ENCODE measurements around the gene AP3S1.
"Not testable (repeated sequence)": the region's sequence is repeated elsewhere in the genome, so short reads cannot be mapped to it uniquely, and the experiment has no call there.

Gene AP3S1

DNA sequence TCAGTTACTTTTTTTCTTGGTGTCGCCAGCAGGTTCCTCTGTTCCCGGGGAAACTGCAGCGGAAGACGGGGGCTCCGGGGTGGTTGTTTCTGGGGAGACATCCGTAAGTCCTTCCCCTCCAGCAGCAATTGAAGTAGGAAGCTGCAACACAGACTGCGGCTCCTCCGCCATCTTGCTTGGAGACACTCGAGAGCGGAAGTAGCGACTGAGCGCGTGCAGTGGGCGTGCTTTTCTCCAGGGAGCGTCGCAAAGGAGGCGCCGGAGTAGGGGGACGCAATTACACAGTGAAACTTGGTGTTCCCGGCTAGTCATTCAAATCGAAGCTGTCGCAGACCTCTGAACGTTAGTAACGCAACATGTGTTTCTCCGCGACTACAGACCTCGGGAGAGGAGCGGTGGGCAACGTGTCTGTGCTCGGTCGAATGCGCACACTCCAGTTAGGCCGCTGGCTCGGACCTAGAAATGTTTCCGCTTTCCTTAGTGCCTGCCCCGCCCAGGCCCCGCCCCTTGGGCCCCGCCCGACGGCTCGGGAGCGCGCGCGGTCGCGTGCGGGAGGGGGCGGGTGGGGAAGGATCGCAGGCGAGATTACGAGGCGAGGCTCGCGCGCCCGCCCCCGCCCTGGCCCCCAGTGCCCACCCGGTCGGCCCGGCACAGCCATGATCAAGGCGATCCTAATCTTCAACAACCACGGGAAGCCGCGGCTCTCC is at the start of gene AP3S1, which contains the start of gene ATG12:
Gene AP3S1 (plus strand): TSS at position 554 of the 707 bp plus-strand sequence. CDS start 103 bp downstream, at position 657.
Gene ATG12 (minus strand): TSS at position 184 of the 707 bp plus-strand sequence. CDS start 13 bp downstream, at position 171.
- peak; percentile 93 for DNase-seq

DNA sequence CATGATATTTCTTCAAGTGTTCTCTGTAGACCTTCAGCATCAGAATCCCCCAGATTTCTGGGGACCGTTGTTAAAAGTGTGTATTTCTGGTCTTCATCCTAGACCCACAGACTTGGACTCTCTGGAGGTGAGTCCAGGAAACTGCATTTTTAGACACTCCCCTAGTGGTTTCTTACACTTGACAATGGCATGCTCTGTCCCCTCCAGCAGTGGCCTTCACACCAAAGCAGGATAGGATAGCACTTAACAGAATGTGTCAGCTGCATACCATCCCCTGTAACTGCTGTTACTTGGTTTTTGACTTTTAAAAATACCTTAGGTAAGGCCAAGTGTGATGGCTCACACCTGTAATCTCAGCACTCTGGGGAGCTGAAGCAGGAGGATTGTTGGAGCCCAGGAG is 46.0 kb upstream of the AP3S1 start:
- DNase-seq, result no peak

DNA sequence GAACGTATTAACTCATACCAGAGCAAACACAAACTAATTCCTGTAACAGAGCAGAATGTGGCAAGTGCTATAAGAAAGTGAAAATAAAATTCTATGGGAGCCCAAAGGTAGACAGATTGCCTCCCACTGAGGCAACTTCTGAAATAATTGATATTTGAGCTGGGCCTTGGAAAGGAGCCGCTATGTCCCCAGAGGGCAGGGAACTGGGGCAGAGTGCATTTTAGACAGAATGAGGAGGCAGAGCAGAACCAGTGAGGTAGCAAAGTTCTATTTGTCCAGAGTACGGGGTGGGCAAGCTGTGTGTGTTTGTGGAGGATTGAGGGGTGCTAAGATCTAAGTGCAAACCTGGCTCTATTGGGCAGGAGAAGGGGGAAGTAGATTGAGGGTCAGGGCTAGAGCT is 45.1 kb upstream of the AP3S1 start:
- DNase-seq, result no peak

DNA sequence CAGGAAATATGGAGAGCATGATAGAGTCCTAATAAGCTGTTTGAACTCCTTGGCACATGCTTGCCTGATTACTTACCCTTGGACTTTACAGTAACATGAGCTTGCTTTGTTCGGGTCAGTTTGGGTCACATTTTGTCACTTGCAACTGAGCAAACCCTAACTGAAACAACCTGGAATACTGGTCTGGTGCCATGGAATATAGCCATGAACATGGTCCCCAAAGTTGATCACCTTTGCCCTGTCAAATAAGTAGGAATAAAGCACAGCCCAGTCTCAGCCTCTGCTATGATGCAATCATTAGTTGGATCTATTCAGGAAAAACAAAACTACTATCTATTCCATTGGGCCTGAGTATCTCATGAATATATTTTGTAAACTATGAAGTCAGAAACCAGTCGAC is 43.5 kb upstream of the AP3S1 start:
- DNase-seq, result no peak

DNA sequence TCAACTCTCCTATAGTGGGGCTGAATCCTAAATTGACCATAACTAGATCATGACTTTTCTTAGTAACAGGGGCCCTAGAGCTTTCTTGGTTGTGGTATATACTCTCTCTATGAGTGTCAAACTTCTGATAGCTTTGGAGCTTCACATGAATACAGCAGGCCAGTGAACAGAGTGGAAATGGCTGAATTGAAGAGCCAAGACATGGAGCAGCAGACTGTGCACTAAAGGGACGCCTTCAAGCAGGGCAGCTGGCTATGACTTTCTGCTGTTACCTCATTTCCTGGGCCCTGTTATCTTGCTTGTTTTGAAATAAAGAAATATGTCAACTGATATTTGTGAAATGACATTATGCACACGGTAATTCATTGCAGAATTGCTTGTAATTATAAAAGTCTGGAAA is 41.6 kb upstream of the AP3S1 start:
- DNase-seq, result no peak

DNA sequence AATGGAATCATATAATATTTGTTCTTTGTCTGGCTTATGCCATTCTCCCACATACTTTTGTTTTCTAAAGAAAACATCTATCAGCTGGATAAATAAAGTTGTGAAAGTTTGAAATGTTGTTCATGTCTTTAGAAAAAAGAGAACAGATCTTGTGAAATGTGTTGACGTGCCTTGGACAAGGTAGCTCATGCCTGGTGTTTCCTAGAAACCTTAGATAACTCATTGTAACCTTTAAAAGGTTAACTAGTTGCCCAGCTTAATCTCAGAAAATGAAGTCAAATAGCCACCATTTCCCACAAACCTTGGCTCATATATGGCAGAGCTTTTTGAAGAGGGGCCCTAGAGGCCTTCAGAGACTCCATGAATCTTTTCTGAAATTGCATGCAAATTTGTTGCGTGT is 40.6 kb upstream of the AP3S1 start:
- DNase-seq, result no peak

DNA sequence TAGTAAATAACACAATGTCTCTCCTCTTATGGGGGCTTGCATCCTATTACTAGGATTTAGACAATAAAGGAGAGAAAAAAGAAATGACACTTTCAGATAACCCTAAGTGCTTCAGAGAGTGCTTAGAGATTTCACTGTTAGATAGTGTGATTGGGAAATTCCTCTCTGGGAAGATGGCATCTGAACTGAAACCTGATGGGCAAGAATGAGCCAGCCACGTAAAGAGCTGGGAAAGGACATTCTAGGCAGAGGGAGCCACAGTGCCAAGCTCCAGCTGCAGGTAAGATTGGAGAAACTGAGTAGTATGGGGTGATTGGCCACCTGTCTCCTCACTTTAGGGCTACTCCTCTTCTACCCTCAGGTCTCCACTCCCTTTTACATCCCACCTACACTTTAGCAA is 39.8 kb upstream of the AP3S1 start:
- DNase-seq, result no peak

DNA sequence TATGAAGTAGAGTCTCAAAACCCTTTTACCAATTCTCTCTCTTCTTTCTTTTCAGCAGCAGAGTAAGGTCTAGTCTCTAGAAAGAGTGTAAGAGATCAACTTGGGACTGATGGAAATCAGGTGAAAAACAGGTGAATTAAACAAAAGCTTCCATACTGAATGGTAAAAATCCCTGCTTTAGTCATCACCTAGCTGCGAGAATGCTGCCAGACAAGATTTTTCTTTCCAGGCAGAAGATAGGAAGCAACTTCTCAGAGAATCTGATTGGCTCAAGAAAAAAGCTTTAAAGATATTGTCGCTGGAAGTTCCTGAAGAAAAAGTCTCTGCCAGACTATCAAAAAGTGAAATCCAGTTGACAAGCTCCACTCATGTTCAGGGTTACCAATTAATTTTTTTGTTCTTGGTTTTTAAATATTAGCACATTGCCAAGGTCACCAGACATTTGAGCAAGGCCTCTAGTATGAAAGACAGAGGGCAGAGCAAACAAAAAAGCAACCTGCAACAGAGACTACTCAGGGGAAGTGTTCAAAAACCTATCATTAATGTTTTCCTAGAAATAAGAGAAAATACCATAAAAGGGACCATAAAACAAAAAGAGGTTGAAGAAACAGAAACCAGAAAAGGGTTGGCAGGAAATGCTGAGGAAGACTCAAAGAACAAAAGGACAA is 34.6 kb upstream of the AP3S1 start:
- DNase-seq, result no peak

DNA sequence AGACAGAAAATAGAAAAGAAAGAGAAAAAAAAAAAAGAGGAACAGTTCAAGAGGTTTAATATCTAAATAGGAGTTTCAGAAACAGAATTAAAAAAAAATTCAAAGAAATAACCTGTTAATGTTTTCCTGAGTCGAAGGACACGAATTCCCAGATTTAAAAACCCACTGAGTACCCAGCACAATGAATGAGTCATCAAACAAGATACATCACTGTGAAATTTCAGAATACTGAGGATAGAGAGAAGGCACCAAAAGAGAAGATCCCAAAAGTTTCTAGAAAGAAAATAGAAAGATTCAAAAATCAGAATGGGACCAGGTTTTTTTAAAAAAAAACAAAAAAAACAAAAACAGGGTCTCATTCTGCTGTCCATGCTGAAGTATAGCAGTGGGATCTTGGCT is 34.1 kb upstream of the AP3S1 start:
- DNase-seq, result no peak

DNA sequence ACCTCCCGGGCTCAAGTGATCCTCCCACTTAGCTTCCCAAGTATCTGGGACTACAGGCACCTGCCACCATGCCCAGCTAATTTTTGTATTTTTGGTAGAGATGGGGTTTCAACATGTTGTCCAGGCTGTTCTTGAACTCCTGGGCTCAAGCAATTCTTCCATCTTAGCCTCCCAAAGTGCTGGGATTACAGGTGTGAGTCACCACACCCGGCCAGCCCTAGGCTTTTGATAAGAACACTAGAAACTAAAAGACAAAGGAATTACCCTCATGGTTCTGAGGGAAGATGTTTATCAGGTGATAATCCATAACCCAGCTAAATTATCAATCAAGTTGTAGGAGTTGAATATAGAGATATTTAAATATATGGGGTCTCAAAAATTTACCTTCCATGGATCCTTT is 33.7 kb upstream of the AP3S1 start:
- DNase-seq, result not testable (repeated sequence)

DNA sequence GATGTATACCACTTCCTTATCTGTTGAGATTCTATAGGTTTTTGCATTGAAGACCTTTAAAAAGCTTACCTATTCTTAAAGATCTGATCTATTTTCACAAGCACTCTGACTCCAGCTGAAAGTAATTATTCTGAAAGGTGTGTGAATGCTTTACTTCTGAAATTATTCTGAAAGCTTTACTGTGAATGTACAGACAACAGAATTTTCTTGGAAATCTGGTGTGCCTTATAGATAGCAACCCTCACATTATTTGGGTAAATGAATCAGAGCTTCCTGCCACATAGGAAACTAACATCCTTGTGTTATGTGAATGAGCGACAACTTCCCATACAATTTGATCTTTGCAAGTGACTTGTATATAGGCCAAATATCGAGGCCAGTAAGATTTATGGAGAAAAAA is 31.8 kb upstream of the AP3S1 start:
- DNase-seq, result no peak

DNA sequence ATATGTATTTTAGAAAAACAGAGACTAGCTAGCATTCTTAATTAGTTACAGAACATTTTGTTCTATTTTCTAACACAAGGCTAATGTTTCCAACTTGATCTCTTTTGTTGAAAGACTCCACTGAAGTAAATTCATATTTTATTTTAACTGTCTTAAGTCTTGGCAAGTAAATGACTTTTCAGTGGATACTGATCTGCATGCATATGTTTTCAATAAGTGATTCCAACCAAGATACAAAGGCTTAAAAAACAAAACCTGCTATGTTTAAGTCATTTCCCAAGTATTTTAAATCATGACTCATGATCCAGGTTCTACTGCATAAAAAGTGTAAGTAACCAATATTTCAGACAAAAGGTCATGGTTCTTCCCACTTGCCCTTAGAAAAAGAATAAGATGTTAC is 31.0 kb upstream of the AP3S1 start:
- DNase-seq, result peak; percentile 82

DNA sequence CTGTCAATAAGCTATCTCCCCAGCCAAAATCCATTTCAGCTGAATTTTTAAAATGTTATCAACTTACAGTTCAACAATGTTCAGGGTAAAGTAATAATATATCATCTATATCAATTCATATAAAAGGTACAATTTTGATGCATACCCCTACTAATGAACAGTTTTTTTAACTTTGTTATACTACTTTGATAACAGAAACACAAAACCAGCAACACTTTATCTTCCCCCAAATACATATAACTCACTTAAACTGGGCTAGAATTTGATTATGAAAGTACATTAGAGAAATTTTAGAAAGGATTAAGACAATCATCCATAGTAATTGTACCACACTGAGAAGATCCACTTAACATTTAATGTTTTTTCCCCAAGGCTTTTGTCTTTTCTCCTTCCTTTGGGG is 30.3 kb upstream of the AP3S1 start:
- DNase-seq, result no peak

DNA sequence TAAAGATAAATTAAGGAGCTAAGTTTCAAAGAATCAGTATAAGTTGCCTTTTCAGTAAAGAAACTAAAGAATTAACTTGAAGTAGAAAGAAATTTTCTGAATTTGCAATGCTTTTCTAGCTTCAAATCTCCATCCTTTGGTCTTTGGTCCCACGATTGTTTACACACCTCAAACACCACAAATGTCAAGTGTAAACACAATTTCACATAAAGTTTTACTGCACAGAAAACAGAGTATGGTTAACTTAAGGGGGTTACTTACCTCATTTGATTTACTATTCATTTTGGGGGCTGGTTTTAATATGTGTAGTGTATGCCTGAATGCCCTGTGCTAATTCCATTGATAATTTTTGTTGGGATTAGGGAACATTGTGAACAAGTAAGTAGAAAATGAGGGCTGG is 29.4 kb upstream of the AP3S1 start:
- DNase-seq, result no peak

DNA sequence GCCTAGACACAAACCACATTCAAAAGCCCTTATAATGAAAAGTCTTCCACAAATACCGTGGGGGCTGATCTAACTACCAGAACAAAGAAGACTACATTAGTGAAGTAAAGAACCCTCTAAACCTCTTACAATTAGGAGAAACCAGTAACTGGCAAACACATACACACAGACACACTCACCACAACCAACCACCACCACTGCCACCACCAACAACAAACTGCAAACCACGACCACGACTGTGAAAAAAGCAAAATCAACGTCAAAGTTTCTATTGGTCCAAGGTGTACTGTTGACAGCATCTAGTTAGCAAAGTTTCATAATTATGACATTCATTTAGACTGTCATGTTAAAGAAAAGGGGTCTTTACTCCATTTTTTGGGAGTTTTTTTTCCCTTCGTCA is 28.0 kb upstream of the AP3S1 start:
- no peak for DNase-seq

DNA sequence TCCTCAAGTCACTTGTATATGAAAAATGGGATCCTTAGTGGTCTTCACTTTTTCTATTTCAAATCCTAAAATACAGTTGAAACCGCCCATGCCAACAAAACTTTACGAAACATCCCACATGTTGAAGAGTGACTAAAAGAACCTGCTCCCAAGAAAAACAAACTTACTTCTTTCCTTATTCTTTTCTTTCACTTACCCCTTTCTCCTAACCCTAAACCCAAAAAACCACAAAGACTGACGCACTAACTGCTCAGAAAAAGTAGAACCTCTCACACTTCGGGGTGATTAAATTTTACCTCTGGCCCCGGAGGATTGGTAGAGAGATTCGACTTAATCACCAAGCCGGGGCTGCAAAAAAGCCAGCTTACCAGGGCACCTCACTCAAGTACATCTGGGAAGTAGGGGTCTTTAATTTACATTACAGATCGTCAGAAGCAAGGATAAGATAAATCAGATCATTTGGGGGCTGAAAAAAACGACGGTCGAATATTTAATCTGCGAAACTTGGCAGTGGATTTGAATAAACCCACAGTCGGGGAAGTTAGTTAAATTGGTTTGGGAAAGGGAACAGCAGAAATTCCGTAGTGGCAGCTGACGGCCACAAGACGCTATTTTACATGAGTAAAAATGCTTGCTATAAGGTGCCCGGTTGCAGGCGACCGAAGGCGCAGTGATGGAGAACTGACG is 26.6 kb upstream of the AP3S1 start:
- peak; percentile 5 for DNase-seq

DNA sequence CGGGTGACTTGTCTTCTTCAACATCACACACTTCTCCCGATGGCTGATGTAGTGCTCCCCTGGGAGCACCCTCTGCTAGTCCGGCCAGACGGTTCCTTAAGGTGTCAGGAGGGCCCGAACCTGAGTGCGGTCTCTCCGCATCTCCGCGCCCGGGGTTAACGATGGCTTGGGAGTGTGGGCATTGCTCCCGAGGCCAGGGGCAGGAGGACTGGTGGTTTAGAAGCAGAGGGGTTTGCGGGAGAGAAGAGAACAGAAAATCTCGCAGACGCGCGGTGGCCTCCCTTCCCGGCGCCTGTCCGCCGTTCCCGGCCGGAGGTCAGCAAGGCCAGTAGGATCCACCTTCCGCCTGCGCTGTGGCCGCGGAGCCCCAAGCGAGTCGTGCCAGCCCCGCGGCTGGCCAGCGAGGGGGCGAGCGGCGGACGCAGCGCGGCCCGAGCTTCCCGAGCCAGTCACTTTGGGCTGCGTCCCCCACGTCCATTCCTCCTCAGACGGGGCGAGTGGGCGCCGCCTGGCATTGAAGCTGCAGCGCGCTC is 26.0 kb upstream of the AP3S1 start:
- no peak for DNase-seq

DNA sequence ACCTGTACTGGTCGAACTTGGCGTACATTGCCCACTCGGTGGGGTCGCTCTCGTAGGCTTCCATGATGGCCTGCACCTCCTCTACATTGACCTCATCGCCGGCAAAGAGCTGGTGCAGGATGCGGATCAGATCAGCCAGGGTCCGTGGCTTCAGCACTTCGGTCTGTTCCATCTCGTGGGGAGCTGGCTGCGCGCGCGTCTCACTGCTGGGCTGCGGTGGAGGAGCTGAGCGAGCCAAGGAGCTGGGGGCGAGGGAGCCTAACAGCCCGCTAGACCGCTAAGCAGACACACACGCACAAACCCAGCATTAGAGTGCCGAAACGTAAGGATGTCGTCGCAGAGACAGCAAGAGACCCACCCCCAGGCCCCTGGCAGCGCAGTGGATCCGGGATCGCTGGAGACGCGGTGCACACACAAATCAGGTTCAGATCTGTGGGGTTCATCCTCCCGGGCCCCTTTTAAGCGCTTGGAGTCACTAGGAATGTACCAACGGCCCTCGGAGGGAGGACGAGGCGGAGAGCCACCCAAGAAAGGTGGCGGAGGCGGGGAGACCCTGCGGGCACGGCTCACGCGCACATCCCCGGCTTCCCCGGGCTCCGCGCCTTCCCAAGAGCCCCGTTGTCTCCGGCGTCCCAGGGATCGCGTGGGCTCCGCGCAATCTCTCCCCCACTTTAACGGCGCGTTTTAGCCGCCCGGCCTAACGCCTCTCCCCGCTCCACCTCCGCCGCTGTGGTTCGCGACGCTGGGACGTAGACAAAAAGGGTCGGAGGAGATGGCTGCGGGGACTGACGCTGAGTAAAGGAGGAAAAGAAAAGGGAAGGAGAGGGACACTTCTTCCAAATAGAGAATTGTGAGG is 25.3 kb upstream of the AP3S1 start, which contains the start of gene CDO1:
Gene CDO1 (minus strand): TSS at position 434 of the 856 bp plus-strand sequence. CDS start 262 bp downstream, at position 172.
- peak; percentile 73 for DNase-seq

DNA sequence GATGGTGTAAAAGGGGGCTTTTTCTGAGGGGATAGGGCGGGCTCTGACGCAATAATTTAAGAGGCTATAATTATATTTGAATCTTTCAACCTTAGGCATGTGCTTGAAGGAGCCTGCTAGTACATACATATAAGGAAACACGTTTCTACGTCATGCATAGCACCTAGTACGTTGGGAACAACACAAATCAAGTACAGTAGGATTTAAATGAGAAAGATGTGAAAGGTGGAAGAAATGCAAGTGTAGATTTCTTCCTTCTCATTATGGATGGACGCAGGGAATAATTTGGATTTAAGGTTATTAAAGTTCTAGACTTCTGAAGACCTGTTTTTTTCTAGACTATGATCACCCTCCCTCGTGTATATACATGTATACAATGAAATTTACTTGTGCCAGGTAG is 24.3 kb upstream of the AP3S1 start:
- DNase-seq, result no peak

DNA sequence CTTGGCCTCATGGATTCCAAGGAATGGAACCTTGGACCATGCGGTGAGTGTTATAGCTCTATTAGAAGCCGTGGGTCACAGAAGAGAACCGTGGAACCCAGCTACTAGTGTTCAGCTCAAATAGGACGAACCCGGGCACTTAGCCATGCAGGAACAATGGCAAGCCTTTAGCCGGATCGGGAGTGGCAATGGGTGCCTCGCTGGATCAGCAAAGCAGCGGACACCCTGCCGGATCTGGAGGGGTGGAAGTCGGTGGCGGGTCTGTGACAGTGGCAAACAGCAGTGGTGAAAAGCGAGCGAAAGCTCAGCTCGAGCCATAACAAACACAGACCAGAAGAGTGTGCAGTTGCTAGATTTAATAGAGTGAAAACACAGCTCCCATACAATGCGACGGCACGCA is 22.9 kb upstream of the AP3S1 start:
- DNase-seq, result no peak

DNA sequence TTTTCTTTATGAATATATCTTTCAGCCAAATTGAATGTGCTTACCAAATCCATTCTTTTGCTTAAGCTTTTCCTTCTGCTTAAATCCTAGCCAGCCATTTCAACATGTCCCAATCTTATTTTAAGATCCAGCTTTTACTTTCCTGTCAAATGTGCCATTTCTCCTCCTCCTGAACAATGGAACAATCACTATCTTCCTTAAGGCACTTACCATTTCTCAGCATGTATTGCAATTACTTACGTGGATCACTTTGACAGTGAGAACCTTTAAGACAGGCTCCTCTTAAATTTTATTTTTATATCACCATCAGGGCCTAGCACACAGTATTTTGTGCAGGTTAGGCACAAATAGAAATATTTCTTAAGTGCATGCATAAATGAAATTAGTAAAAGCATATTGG is 20.9 kb upstream of the AP3S1 start:
- DNase-seq, result no peak

DNA sequence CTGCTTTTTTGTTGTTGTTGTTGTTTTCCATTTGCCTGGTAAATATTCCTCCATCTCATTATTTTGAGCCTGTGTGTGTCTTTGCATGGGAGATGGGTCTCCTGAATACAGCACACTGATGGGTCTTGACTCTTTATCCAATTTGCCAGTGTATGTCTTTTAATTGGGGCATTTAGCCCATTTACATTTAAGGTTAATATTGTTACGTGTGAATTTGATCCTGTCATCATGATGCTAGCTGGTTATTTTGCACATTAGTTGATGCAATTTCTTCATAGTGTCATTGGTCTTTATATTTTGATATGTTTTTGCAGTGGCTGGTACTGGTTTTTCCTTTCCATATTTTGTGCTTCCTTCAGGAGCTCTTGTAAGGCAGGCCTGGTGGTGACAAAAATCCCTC is 16.8 kb upstream of the AP3S1 start:
- DNase-seq, result not testable (repeated sequence)

DNA sequence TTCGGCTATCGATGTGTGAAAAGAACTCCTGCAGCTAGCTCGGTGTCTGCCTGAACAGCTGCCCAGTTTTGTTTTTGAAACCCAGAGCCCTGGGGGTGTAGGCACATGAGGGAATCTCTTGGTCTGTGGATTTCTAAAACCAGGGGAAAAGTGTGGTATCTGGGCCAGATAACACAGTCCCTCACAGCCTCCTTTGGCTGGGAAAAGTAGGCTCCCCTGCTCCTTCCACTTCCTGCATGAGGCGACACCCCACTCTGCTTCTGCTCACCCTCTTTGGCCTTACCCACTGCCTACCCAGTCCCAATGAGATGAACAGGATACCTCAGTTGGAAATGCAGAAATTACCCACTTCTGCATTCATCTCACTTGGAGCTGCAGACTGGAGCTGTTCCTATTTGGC is 15.8 kb upstream of the AP3S1 start:
- no peak for DNase-seq
